Stimulated activated CD8-positive, alpha-beta memory T cell treated with anti-CD3 and anti-CD28 coated beads, Interleukin-12 subunit alpha, Interleukin-12 subunit beta, amount 100 ng/mL, for 24 hours (primary cell): ENCODE measurements around the gene MAP6D1.

Source experiments
- DNase-seq: peaks from one replicate; pipeline ENCODE4 v3.0.0-alpha.2; 2020; ENCODE audit errors: extremely low read depth

Gene MAP6D1

DNA sequence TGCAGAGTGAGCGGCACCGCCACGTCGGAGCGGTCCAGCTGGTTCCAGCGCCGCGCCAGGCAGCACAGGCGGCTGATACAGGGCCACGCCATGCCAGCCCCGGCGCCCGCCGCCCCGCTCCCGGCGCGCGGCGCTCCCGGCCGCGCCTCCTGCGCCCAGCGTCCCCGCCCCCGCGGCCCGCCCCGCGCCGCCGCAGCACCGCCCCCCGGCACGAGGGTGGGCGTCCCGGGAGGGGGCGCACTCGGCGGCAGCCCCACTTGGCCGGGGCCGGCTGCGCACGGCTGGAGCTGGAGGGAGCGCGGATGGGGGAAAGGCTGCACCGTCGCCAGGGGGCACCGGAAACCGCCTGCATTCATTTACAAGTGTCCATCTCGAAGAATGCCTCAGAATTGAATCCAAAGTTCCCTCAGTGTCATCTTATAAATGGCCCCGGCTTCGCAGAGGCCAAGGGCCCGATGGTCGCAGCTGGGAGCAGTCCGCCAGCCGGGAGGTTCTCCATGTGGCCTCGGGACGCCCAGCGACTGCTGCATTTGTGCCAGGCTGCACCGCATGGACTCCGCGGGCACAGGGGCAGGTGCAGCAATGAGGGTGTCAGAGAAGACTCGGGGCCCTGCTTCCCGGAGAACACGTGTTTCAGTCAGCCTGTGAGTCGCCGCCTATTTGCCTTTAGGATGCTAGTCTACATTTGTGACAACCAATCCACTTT, at the start of gene MAP6D1:
TSS of gene MAP6D1 (minus strand) at position 122 of the 706 bp plus-strand sequence. CDS start at position 92, 30 bp downstream.
- peak; percentile 10 for DNase-seq

GRCh38 chr3:183873914-183874313, 48.5 kb upstream of the MAP6D1 start:
- DNase-seq, result no peak

DNA sequence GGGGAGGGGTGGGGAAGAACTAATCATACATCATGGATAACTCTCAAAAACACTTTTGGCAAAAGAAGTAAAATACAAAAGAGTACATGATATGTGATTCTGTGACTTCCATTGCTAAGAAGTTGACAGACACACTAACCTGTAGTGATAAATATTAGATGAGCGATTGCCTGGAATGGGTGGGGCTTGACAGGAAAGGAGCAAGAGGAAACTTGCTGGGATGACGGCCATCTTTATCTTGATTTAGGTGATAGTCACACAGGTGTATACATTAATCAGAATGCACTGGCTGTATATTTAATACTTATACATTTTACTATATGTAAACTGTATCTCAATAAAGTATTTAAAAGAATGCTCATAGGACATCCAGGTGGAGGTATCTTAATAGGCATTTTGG, 46.2 kb upstream of the MAP6D1 start:
- no peak for DNase-seq

- DNase-seq, result no peak
These were observed 45.2 kb upstream of the MAP6D1 start for GRCh38 chr3:183870563-183870962.

- DNase-seq, result no peak
These were observed 43.4 kb upstream of the MAP6D1 start for GRCh38 chr3:183868796-183869195.

DNA sequence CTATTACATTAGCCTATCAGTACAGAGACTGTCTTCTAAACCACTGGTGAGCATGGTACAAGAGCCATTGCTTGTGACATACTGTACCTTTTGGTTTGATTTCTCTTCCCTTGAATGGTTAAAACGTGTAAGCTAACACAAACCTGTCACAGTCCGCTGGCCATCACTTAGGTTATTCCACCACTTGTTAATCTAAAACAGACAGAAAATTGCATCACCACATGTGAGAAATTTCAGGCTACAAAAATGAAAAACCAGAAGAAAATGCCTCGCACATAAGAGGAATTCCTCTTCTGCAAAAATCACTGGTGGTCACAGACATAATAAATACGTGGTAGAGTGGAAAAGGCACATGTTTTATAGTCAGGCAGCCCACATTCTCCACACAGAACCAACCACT, 37.2 kb upstream of the MAP6D1 start:
- no peak for DNase-seq

DNA sequence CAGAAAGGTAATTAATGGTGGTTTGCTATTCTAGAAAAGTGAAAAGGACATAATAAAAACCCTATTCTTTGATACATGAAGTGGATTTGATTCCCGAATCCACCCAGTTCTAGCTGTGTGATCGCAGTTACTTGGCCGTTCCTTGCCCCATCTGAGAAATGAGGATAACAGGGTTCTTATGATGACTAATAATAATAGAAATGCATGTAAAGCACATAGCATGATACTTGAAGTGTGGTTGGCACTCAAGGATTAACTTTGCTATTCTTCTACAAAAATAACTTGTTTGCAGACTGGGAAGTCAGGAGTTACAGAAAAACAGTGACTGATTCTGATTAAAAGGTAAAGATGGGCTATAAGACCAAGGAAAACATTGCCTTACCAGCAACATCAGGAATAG, 32.5 kb upstream of the MAP6D1 start:
- DNase-seq, result no peak

GRCh38 chr3:183854318-183855035, 29.1 kb upstream of the MAP6D1 start:
- no peak for DNase-seq

DNA sequence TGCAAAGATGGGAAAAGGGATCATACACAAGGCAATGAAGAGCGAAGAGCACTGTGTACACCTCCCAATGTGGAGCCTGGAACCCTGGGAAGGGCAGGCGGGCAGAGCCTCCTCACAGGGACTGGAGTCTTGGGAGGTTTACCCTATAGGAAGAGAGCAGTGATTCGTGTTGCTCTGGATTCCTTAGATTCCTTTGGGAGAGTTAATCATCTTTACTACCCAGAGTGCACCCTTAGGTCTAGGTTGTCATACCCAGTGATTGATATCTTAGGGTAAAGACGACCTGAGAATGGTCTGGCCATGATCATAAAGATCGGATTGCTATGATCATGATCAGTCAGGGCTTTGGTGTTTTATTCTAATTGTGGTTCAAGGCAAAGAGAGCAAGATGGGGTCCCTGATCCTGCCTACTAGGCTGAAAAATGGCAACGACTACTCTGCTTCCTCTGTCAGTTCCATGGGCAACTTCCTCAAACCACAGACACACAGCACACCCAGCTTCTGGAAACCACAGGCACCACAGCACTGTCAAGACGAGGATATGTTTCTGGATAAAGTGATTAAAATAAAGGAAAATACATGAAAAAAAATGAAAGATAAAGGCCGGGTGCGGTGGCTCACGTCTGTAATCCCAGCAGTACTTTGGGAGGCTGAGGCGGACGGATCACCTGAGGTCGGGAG, 20.4 kb upstream of the MAP6D1 start:
- no peak for DNase-seq

DNA sequence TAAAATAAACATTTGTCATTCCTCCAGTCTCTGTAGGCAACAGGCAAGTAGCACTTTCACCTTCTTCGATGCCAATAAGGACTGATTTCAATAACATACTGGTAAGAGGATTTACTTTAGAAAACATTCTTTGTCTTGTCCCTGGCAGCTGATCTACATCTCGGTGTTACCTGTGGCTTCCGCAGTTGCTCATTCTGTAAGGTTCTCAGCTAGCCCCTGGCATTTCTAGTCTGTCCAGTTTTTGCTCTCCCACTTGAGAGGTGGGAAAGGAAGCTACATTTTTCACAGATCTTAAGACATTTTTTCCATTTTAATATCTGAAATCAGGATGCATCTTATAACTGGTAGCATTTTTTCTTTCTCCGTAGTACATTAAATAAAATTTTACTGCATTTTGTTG, 19.7 kb upstream of the MAP6D1 start:
- DNase-seq, result no peak

- DNase-seq, result no peak
These were observed 19.2 kb upstream of the MAP6D1 start for GRCh38 chr3:183844606-183845005.

DNA sequence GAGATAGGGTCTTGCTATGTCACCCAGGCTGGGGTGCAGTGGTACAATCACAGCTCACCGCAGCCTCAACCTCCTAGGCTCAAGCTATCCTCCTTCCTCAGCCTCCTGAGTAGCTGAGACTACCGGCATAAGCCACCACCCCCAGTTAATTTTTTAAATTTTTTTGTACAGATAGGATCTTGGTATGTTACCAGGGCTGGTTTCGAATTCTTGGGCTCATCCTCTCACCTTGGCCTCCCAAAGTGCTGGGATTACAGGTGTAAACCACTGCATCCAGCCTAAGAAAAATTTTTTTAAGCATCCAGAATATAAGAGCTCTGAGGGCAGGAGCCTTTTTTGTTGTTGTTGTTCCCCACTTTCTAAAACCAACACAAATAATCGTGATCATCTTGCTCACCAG, 14.4 kb upstream of the MAP6D1 start:
- DNase-seq, result no peak

GRCh38 chr3:183837894-183838293, 12.5 kb upstream of the MAP6D1 start:
- DNase-seq, result no peak

GRCh38 chr3:183837390-183837789, 12.0 kb upstream of the MAP6D1 start:
- DNase-seq, result no peak

DNA sequence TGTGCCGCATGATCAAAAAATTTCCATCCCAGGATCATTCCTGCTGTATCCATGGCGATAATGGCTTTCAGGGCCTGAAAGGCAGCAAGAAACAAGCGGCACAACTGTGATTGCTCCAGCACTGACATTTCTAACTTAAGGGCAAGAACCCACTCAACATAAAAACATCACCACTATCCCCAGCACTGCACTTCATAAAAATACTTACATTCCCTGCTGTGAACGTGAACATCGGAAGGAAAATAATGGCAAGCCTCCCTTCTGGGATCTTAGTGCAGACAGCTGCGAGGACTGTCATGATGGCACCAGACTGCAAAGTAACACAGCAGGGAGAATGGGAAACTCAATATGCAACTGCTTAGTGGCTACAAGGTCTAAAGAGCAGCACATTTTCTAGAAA, 8.1 kb upstream of the MAP6D1 start:
- no peak for DNase-seq

DNA sequence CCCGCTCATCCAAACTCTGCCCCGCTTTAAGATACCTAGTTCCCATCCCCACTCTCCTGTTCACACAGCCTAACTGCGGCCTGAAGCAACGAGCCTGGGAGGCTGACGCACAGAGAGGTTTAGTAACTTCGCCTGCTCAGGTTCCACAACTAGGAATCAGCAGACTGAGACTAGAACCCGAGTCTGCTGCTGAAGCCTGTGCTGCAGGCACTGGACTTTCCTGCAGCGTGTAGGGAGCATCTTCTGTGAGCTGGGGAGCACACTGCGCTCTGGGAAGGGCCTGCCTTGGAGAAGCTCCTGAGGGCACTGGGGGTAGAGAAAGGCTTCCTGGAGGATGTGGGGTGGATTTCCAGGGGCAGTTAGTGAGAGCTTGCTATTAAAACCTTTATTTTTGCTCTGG, 4.8 kb upstream of the MAP6D1 start:
- no peak for DNase-seq

GRCh38 chr3:183829466-183829865, 4.1 kb upstream of the MAP6D1 start:
- DNase-seq, result no peak

GRCh38 chr3:183828538-183828870, 3.1 kb upstream of the MAP6D1 start:
- DNase-seq, result no peak

DNA sequence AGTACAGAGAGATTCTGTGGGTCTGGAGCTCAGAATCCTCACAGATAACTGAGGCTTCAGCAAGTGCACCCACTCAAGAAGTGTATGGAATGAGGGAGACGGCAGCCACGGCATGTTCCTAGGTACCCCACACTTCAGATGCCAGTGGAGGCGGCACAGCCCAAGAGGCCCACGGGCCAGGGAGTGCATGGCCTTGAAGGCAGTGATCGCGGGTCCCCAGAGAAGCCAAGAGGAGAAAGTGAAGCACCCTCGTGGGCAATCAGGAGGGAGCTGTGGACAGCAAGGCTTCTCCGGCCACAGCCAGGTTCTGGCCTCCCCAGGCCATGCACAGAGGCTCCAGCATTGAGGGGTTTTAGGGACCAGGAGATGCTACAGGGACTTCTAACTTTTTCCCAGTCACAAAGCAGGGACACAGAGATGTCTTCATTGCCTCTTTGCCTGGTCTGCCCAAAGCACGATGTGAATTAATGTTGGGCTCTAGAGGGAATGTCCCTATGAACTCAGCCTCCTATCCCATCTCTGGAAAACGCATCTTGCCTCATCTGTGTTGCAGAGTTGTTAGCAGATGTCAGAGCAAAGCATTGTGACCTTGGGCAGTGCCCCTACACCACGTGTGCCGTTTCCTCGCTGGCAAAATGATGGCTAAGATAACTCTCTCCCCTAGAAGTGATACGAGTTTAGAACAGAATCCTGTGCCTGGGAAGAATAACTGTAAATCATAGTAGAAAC, 2.6 kb upstream of the MAP6D1 start:
- DNase-seq, result no peak

GRCh38 chr3:183826448-183827250, 1.3 kb upstream of the MAP6D1 start:
- no peak for DNase-seq

DNA sequence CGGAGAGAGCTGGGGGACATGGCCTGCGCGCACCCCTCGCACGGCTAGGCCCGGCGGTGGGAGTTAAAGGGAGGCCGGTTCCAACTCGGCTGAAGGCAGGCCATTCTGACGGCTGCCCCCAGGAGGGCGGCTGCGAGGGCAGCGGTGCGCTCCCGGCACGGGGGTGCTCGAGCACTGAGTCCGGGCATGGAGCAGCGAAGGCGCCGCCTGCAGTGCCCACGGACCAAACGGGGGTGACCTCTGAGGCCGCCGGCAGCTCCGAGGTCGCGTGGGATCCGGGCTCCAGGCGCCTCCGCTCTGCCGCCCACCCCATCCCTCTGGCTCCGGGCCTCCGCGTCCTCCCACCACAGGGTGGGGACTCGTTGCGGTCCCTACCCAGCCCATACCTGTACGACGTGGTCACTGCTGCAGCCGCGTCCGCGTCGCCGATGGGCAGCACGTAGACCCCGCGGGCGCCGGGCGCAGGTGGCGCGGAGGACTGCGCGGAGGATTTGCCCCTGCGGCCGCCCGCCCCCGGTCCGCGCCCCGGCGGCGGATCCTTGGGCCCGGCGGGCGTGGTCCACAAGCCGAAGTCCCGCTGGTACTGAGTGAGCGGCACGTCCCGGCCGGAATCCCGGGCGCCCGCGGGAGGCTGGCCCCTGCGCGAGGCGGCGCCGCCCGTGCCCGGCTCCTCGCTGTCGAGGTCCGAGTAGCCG, 469 bp downstream of the MAP6D1 start:
- DNase-seq, result no peak
